OCI-LY1 (cell line): Measurements from ENCODE around the gene KCNG3.

Source experiments
- H2AFZ ChIP-seq: fragments of 200-600 bp; sonication (generic), shearing (Covaris generic); 2 replicates; pipeline ENCODE4 v1.6.0; 2014; ENCODE audit warnings: antibody characterized with exemption, mild to moderate bottlenecking, low read length
- H3F3A ChIP-seq: fragments of 200-600 bp; sonication (generic), shearing (Covaris generic); 2 replicates; pipeline ENCODE4 v1.6.0; 2014; ENCODE audit warnings: mild to moderate bottlenecking, antibody characterized with exemption, low read length, moderate library complexity; ENCODE audit not compliant: insufficient read depth
- H3K27ac ChIP-seq: fragments of 200-600 bp; sonication (generic); 2 replicates; pipeline ENCODE4 v1.5.1; 2014; ENCODE audit warnings: low read length, mixed run types, mild to moderate bottlenecking, low read depth; ENCODE audit not compliant: poor library complexity, severe bottlenecking
- H3K27me3 ChIP-seq: fragments of 200-600 bp; sonication (generic); 2 replicates; pipeline ENCODE4 v1.6.0; 2014; ENCODE audit warnings: antibody characterized with exemption, mild to moderate bottlenecking, low read length, moderate library complexity; ENCODE audit not compliant: insufficient read depth
- H3K36me3 ChIP-seq: fragments of 200-600 bp; sonication (generic); 2 replicates; pipeline ENCODE4 v1.6.1; 2014; ENCODE audit warnings: mild to moderate bottlenecking, antibody characterized with exemption, low read length, moderate library complexity, mixed read lengths; ENCODE audit not compliant: insufficient read depth
- H3K4me1 ChIP-seq: fragments of 200-600 bp; sonication (generic); 2 replicates; pipeline ENCODE4 v1.5.1; 2014; ENCODE audit warnings: mild to moderate bottlenecking, low read length, moderate library complexity; ENCODE audit not compliant: insufficient read depth, severe bottlenecking
- H3K4me2 ChIP-seq: fragments of 200-600 bp; sonication (generic), shearing (Covaris generic); 2 replicates; pipeline ENCODE4 v1.6.1; 2014; ENCODE audit warnings: low read length
- H3K4me3 ChIP-seq: fragments of 200-600 bp; sonication (generic); 2 replicates; pipeline ENCODE4 v1.5.1; 2014; ENCODE audit warnings: low read length, low read depth, mild to moderate bottlenecking, mixed read lengths; ENCODE audit not compliant: poor library complexity, severe bottlenecking
- H3K79me2 ChIP-seq: fragments of 200-600 bp; shearing (Covaris generic); 2 replicates; pipeline ENCODE4 v1.6.1; 2016; ENCODE audit warnings: mixed run types, low read length, mixed read lengths; ENCODE audit not compliant: insufficient read depth
- H3K9ac ChIP-seq: fragments of 200-600 bp; sonication (generic), shearing (Covaris generic); 2 replicates; pipeline ENCODE4 v1.6.1; 2014; ENCODE audit warnings: mild to moderate bottlenecking, low read length, mixed read lengths
- H3K9me2 ChIP-seq: fragments of 200-600 bp; sonication (generic), shearing (Covaris generic); 2 replicates; pipeline ENCODE4 v1.6.1; 2014; ENCODE audit warnings: low read depth, mild to moderate bottlenecking, low read length, mixed read lengths
- H3K9me3 ChIP-seq: fragments of 200-600 bp; shearing (Covaris generic); 2 replicates; pipeline ENCODE4 v1.6.1; 2014; ENCODE audit warnings: low read length, mixed read lengths
- H4K20me1 ChIP-seq: fragments of 200-600 bp; sonication (generic), shearing (Covaris generic); 2 replicates; pipeline ENCODE4 v1.6.0; 2016; ENCODE audit warnings: mild to moderate bottlenecking, low read length; ENCODE audit not compliant: insufficient read depth
- CTCF ChIP-seq: fragments of 200-600 bp; sonication (generic), shearing (Covaris generic); IDR thresholded peaks from 2 replicates; pipeline ENCODE4 v1.5.1; 2017; ENCODE audit warnings: mild to moderate bottlenecking, antibody characterized with exemption, low read length, moderate library complexity, mixed read lengths
- EZH2 ChIP-seq: fragments of 200-600 bp; sonication (generic), shearing (Covaris generic); IDR thresholded peaks from 2 replicates; pipeline ENCODE4 v1.8.0; 2017; ENCODE audit warnings: borderline replicate concordance, mixed run types, mild to moderate bottlenecking, antibody characterized with exemption, low read length, moderate library complexity, mixed read lengths

The KCNG3 gene

GRCh38 chr2:42450136-42450535 is 43.6 kb downstream of the KCNG3 start:
- H4K20me1 ChIP-seq, result no peaks in the 10 kb centered on the region
- no peak for TF ChIP-seq CTCF
- TF ChIP-seq EZH2, result no peak
- H2AFZ ChIP-seq, result no peak overlapping the region
- H3K9ac ChIP-seq, result no peak overlapping the region
- no peaks in the 10 kb centered on the region for H3K9me3 ChIP-seq
- no peak overlapping the region for H3K27ac ChIP-seq
- no peaks in the 10 kb centered on the region for H3K9me2 ChIP-seq
- H3K4me2 ChIP-seq, result no peak overlapping the region
- H3K27me3 ChIP-seq, result no peaks in the 10 kb centered on the region
- H3K79me2 ChIP-seq, result no peaks in the 10 kb centered on the region
- no peaks in the 10 kb centered on the region for H3F3A ChIP-seq
- no peaks in the 10 kb centered on the region for H3K4me1 ChIP-seq
- H3K36me3 ChIP-seq, result no peaks in the 10 kb centered on the region
- no peak overlapping the region for H3K4me3 ChIP-seq

- Histone ChIP-seq H3K9me3 (no peaks in the 10 kb centered on the region), H3K36me3 (no peaks in the 10 kb centered on the region), H3K27ac (no peak overlapping the region), H3K9me2 (no peaks in the 10 kb centered on the region), H3K4me3 (no peak overlapping the region), H3K9ac (no peak overlapping the region), H2AFZ (no peak overlapping the region), H3K4me2 (no peak overlapping the region), H3K4me1 (no peaks in the 10 kb centered on the region), H3K27me3 (no peaks in the 10 kb centered on the region), H4K20me1 (no peaks in the 10 kb centered on the region), H3K79me2 (no peaks in the 10 kb centered on the region), H3F3A (no peaks in the 10 kb centered on the region)
- no peak for TF ChIP-seq EZH2
- TF ChIP-seq CTCF, result no peak
Observed at GRCh38 chr2:42449163-42450087, 44.4 kb downstream of the KCNG3 start.

GRCh38 chr2:42448163-42448562 is 45.6 kb downstream of the KCNG3 start:
- H4K20me1 ChIP-seq, result no peaks in the 10 kb centered on the region
- no peak overlapping the region for H3K9ac ChIP-seq
- no peak overlapping the region for H3K4me3 ChIP-seq

More at GRCh38 chr2:42448163-42448562, 45.6 kb downstream of the KCNG3 start:
- H3K9me3 ChIP-seq, result no peaks in the 10 kb centered on the region
- no peaks in the 10 kb centered on the region for H3K4me1 ChIP-seq
- no peak overlapping the region for H2AFZ ChIP-seq
- H3F3A ChIP-seq, result no peaks in the 10 kb centered on the region
- no peaks in the 10 kb centered on the region for H3K79me2 ChIP-seq
- TF ChIP-seq EZH2 (no peak), CTCF (no peak)
- H3K4me2 ChIP-seq, result no peak overlapping the region
- H3K27ac ChIP-seq, result no peak overlapping the region
- no peaks in the 10 kb centered on the region for H3K36me3 ChIP-seq
- H3K9me2 ChIP-seq, result no peaks in the 10 kb centered on the region
- no peaks in the 10 kb centered on the region for H3K27me3 ChIP-seq
